Measurements from ENCODE around the gene NRXN3.

The NRXN3 gene

DNA sequence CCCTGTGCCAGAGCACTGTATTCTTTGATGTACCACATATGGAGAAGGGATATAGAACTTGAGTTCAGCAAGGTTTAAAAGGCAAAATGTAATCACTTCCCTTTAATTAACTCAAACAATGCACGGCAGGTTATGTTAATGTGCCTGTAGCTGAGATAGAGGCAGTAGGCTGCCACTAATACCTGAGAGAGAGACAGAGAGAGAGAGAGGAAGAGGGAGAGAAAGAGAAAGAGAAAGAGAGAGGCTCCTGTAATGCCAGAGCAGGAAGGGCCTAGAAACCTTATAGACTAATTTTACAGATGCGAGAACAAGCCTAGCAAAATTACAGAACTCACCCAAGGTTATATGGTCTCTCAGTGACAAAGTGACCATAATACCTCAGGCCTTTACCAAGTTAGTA, 679.8 kb downstream of the NRXN3 start:
- no peak for DNase-seq

DNA sequence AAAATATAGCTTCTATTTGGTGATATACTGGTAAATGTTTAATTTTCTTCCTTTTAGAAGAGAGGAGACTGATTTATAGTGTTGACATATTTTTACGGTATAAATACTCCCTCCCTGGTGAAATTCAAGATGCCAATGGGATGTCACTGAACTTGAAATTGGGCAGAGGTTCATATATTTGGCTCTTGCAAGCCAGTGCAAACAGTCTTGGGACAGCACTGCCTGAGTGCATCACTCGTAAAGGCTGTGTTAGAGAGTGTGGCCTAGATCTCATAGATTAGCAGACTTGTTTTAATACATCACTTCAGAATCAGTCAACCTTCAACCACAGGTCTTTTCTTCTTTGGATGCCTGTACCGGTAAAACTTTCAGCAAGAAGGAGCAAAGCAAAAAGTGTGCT, 681.0 kb downstream of the NRXN3 start:
- no peak for DNase-seq

DNA sequence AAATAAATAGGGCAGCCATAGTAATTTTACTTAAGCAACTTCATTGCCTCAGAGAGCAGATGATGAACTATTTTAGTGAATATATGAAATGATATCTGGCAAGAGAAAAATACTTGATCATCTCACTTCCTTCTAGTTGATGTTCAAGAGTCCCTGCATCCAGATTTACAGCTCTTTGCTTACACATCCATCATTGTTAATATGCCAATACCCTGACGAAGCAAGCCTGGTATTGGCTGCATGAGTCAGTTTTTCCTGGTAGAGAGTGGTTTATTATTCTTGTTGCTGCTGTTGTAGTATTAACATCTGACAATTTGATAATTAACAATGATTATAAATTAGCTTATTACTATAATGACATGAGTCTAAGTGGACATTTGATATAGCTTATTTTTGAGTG, 681.9 kb downstream of the NRXN3 start:
- DNase-seq, result no peak

DNA sequence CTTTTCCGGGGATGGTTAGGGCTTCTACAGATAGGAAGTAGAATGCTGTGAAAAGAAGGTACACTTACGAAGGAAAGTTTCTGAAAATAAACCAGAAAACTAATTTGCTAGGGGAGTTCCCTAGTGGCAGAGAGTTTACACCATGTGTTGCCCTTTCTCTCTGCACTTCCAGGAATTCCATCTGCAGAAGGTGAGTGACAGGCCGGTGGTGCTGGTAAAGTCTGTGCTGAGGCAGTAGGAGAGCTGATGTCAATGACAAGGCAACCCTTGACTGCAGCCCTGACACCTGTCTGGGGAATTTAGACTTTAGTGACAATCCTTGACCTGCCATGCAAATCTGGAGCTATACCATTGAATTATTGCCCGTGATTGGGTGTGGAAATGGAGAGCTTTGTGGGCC, 687.8 kb downstream of the NRXN3 start:
- peak; percentile 26 for DNase-seq

DNA sequence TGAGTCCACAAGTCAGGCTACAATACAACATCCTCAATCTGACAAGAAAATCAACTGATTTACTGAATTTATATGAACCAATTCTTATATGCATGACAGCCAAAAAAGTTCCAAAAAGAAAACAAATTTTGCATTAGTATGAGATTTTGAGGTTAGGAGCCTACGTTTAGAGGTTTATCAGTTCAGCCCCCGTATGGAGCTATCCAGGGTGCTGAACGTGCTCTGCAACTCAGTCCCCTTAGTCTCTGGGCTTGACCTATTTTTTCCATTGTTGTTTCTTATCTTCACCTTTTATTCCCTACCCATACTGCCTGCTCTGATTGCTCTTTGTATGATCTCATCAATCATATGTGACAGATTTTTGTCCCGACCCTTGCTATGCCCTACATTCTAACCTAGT, 693.0 kb downstream of the NRXN3 start:
- peak; percentile 24 for DNase-seq

DNA sequence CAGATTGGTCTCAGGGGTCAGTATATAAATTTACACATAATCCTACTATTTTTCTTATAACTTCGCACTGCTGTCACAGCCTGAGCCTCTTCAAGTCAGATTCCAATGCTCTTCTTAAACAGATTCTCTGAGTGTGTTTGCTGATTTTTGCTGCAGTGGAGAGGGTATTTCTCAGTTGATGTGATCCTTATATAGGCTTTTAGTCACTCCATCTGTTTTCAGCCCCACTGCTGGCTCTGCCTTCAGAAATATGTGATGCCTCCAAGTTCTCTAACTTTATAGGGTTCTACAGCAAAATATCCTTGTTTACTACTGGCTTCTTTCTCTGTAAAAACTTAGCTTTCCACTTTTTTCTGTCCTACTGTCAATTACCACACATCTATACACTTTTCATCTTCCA, 702.7 kb downstream of the NRXN3 start:
- DNase-seq, result no peak

DNA sequence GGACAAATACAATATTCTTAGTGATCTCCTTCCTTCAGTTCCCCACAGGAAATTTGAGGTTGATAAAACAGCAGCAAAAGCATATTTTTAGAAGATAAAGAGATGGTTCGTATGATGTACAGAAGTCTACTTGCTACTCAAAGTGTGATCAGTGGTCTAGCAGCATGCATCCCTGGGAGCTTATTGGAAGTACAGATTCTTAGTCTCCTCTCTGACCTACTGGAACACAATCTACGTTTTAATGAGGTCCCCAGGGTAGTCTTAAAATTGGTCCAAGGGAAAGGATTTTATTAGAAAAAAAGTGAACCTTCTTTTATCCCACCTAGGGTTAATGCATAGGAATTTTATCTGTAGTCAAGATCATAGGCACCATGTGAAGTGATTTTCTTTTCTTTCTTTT, 703.4 kb downstream of the NRXN3 start:
- DNase-seq, result no peak

DNA sequence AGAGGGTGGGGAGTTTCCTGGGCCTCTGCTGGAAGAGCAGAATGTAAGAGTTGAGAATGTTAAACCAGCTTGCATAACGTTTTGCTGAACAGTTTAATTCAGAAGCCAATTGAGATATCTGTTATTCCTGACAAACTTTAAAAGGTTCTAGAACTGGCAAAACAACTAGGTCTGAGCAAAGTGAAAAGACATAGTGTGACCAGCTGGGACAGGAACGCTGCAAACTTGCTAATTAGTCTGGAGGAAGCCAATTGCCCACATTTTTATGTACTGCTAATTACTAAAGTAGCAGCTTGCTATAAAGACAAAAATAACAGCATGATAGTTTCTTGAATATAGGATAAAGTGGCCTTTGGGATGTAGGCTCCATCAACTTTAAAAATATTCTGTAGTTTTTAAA, 704.9 kb downstream of the NRXN3 start:
- DNase-seq, result no peak

DNA sequence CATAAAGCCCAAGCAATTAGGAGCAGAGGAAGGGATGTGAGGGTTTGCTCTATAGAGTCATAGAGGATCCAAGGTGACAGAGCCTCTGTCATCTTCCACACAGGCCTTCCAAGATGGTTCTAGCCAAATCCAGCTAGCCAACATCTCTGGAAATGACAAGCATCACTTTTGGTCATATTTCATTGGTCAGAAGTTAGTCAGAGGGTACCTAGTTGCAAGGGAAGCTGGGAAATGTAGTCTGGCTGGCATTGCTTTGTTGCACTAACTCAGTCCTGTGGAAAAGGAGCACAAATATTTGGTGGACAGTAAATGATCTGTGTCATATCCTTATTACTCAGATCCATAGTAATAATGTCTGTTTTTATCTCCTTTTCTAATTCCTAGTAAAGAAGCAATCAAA, 715.7 kb downstream of the NRXN3 start:
- no peak for DNase-seq

DNA sequence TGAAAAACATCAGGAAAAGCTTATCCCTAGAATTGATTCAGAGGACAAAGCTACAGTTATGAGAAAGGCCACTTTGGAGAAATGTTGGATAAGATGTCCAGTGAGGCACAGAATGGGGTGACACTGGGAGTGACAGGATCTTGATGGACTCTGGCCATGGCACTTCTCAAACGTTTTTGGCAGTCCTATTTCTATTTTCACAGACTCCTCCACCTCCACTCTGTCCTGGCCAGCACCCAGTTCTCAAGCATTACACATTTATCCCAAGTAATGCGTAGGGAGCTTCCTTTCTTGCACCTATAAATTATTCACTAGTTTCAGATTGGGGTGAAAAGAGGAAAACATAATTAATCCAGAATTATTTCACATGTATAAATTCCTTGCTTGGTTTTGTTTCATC, 727.3 kb downstream of the NRXN3 start:
- no peak for DNase-seq

DNA sequence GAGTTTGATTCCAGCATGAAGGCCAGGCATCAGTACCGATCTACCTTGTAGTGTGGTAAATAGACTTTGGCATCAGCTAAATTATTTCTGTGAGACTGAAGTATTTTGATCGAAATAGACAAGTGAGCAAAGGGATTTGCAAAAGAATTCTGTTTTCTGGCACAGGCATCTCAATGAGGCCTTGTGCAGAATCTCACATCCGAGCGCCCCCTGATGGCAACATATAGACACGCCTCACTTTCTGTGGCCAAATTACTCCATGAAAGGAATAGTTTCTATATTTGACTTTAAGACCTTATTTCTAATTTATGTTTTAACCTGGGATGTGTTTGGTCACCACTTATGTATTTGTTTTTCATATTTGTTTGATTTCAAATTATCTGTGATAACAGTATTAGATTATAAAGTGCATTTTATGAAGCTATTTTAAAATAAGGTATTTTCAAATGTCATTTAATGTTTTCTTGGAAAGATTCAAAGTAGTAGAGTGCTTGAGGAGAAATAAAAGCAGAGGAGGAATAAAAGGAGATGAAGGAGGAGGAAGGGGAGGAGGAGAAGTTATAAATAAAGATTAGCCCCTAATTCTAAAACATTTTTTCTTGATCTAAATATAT, 731.9 kb downstream of the NRXN3 start:
- peak; percentile 66 for DNase-seq

DNA sequence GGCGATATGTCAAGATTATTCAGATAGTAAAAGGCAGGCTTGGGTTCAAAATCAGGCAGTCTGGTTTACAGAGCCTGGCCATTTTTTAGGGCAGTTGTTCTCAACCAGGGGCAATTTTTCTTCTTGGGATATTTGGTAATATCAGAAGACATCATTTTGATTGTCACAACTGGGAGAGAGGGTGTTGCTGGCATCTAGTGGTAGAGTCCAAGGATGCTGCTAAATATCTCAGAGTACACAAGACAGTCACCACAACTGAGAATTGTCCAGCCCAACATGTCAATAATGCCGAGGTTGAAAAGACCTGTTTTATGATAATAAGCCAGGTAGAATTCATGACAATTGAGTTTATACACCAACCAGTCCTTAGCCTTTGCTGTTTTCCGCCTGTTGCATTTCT, 733.9 kb downstream of the NRXN3 start:
- peak; percentile 40 for DNase-seq

DNA sequence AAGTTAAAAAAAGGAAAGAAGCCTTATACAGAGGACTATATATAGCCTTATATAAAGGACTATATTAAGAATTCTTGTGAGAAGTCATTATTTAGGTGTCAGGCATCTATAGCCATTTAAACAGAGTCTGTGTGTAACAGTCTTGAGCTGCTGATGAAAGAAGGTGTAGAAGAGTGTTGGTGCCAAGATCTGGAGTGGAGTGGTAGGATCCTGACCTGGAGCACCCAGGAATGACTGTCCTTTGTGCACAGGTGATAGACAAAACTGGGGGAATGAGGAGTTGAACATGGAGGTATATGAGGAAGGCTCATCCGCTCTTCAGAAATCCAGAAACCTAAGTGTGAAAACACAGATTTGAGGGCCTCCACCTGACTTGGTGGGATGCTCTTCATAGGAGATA, 747.3 kb downstream of the NRXN3 start:
- peak; percentile 4 for DNase-seq

DNA sequence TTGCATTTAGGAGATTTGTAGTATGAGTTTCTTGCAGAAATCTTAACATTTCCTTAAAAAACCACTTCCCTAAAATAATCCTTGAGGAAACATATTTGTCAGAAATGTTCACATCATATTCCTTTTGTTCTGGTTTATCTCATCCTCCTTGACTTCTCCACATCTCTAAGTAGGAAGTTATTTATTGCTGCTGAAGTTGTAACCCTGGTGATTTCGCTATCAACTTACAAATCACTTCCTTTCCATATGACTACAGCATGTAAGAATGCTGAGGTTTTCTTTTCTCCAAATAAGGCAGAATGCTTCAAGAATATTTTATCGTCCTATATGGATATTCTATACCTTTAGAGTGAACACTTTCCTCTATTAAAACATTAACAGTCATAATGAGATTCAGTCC, 751.7 kb downstream of the NRXN3 start:
- DNase-seq, result no peak

DNA sequence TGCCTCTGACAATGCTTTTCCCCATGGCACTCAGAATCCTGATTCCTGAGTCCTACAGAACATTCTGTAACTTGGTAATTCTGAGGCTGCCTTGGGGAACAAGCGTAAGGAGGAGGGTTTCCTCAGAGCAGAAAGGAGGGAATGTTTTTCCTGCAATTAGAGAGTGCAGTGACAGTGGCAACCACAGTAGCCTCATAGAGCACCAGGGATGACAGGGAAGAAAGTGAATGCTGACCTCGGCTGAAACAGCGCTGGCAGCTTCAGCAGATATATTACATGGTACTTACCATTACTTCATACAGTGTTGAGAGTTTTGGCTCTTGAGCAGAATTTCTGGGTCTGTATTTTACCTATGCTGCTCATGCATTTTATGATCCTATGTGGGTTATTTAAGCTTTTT, 757.1 kb downstream of the NRXN3 start:
- no peak for DNase-seq

DNA sequence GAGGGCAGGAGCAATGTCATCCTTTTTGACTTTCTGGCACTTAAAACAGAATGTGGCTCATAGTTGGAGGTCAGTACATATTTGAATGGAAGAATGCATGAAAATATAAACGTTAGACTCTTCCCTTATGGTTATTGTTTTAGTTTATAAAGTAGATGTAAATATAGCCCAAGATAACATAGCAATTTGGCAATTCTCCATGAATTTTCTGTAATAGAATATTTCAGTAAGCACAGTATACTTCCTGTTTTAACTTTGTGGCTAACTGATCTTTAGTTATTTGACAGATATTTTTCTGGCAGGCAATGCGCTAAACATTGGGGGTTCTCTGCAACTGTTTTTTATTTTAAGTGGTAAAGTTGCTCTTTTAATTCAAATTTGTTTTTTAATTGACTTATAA, 763.0 kb downstream of the NRXN3 start:
- no peak for DNase-seq

DNA sequence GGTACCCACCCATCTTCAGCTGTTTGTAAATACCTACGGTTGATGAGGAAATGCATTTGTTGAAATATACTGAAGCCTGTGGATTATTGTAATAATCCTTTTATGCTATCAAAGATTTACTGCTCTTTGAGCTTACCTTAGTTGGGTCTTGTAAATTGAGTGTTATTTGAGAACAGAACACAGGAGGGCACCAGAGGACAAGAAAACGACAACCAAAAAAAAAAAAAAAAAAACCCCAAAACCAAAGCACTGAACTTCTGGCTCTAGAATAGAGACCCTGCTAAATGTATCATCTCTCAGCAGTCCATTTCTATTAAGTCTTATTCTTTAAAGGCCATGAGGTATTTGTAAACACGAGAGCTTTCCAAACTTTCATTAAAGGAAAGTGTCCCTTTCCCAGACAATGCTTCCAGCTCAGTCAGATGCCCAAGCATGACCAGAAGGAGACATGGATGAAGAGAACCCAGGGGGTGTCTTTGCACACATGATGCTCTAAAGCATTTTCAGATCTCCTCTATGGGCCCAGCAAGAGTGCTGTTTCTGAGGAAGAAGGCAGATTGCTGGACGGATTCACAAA, 763.9 kb downstream of the NRXN3 start:
- DNase-seq, result peak; percentile 45

DNA sequence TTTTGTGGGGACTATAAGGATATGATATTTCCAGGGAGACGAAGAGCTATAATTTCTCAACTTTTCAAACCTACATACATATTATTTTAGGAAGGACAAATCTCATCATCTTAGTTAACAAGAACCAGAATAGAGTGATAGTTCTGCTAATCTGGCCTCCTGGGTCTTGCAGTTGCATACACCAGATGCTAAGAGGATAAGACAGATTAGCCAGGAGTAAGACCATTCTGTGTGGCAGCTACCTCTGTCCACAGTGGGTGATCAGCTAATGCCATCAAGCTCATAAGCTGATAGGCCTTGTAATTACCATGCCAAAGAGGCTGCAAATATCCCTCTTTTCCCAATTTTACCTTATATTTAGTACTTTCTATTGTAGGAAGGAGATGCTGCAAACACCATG, 776.8 kb downstream of the NRXN3 start:
- DNase-seq, result no peak

DNA sequence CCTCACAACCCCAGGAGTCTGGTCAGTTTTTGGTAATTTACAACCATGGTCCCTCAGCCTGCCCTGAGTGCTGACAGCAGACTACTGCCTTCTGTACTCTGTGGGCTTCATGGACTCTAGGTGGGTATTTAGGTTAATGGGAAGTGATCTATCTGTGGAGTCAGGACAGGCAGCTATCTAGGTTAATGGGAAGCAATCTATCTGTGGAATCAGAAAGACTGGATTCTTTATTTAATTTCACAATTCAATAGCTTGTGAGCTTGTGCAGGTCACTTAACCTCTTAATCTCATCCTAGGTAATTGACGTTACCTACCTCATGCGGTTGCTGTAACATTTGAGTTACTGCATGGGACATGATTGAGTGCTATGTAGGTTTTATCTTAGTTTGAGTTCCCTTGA, 777.5 kb downstream of the NRXN3 start:
- DNase-seq, result no peak

DNA sequence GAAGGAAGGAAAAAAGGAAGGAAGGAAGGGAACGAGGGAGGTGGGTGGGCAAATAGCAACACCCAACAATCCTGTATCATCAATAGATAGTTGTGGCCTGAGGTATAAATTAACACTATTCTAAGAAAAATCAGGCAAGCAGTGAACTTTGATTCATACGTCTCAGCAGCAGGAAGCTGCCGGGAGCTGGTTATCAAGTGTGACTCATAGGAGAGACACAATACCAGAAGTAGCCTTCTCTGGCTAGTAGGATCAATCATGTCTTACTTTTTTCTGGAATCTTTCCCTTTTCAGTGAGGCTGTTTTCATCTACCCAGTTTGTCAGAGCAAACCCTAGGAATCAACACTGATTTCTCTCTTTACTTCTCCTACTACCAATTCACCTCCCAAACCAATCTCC, 780.5 kb downstream of the NRXN3 start:
- peak; percentile 4 for DNase-seq

DNA sequence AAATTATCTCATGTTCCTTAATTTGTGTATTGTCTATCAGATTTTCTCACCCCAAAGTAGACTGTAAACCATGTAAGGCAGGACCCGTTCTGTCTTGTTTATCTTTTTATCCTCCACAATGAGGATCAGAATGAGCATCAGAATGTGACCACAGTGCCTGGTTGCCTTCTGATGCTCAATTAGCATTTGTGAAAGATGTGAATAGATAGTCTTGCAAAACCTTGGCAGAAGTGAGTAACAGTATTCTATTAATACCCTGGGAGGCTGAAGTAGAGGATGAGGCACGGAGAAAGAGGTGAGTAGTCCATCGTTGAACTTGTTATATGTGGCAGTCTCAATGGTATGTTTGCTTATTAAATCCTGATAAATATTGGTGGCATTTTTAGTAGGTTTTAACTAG, 781.4 kb downstream of the NRXN3 start:
- DNase-seq, result no peak

DNA sequence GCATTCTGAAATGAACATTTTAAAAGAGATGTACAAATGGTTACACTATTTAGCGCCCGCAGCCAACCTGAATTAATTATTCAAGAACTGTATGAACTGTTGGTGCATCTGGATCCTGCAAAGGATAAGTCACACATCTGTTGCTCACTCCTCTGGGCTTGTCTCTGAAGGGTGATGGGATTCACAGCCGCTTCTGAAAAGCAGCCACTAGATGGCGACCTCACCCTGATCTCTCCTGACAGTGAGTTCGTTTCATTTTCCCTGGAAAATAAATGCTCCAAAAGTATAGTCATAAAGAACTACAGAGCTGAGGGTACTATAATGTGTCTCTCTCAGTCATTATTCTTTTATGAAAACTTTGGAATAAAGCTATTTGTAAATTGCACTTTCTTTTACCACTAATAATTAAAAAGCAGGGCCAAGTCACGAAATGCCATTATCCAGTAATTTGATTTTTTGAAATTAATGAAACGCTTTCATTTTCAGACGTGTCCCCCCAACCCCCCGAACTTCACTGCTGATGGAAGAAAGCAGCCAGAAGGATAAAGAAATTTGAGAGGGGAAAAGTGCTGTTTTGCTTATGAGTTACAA, 789.6 kb downstream of the NRXN3 start:
- peak; percentile 76 for DNase-seq

DNA sequence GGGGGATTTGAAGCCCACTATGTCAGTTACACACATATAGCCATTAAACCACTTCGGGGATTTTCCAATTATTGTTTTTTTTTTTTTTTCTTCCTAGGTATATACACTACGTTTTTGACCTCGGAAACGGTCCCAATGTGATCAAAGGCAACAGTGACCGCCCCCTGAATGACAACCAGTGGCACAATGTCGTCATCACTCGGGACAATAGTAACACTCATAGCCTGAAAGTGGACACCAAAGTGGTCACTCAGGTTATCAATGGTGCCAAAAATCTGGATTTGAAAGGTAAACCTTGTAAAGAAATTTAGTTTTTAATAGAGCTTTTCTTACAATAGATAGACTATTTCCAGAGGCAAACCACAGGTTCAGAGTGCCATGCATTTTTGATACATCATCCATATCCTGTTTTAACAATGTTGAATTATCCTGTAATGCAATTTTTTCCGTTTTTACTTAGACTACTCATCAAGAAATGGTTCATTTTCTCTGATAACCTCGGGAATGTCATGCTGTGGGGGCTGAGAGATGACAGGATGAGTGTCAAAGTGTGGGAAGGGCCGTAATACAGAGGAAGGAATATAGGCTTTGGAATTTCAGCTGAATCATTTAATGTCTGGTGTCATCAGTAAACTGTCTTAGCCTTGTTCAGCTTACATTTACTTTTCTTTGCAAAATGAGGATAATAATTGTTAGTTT, 797.1 kb downstream of the NRXN3 start:
- no peak for DNase-seq

DNA sequence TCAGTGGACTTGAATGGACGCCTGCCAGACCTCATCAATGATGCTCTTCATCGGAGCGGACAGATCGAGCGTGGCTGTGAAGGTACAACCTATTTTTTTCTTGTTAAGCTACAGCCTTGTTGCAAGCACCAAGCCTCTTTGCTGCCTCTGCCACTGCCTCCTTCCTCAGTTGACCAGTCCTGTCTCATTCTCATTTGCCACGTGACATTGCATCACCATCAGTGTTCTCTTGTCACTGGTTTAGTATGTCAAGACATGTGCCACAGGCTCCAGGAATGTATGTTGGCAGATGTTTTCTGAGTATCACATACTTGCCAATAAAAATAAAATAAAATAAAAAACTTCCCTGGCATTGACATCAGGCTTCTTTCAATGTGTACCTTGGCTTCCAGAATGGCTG, 798.1 kb downstream of the NRXN3 start:
- no peak for DNase-seq

Measured in DMS53 (cell line).